Ishikawa (cell line): Measurements from ENCODE around the gene MMP2.

Source experiments
- CREB1 ChIP-seq: IDR thresholded peaks from 2 replicates; pipeline ENCODE4 v1.6.1; 2012; ENCODE audit warnings: low read depth
- EGR1 ChIP-seq: IDR thresholded peaks from 2 replicates; pipeline ENCODE4 v1.6.1; 2012
- TAF1 ChIP-seq: IDR thresholded peaks from 2 replicates; pipeline ENCODE4 v1.6.1; 2012; ENCODE audit warnings: low read depth, mild to moderate bottlenecking
- TEAD4 ChIP-seq: IDR thresholded peaks from 2 replicates; pipeline ENCODE4 v1.6.1; 2012
- YY1 ChIP-seq: IDR thresholded peaks from 2 replicates; pipeline ENCODE4 v1.6.1; 2012; ENCODE audit warnings: low read depth
- TF ChIP-seq, protein P1 (sequence below): IDR thresholded peaks from 2 replicates; pipeline ENCODE4 v1.6.1; 2012; ENCODE audit warnings: low read depth, mild to moderate bottlenecking
- TF ChIP-seq, protein P2 (sequence below): IDR thresholded peaks from 2 replicates; pipeline ENCODE4 v1.6.1; 2012

DNA sequence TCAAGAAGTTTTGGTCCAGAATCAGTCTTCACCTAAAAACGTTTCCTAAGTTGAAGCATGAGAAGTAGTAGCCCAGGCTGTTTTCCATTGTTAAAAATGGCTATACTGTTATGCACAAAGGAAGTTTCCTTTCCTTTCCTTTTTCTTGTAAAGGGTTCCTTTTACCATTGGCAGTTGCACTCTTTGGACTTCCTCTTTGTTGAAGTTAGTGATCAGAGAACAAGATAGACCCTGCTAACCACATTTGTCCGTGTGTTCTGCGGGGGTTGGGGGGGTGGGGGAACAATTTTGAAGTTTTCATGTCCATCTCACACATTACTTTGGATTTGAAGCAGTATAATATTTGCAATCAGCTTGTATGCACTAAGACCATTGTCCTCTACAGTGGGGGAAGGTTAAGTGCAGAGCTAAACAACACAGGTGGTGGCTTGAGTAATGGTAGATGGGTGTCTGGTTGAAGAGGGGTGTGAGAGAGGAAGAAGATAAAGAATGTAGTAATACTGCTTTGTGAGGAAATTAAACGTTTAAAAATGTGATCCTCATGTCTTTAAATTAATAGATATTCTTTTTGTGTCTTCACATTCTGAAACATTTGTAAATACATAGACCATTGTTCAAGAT, 31.3 kb downstream of the MMP2 start:
- no peak for TF ChIP-seq YY1
- TF ChIP-seq, protein P1, sequence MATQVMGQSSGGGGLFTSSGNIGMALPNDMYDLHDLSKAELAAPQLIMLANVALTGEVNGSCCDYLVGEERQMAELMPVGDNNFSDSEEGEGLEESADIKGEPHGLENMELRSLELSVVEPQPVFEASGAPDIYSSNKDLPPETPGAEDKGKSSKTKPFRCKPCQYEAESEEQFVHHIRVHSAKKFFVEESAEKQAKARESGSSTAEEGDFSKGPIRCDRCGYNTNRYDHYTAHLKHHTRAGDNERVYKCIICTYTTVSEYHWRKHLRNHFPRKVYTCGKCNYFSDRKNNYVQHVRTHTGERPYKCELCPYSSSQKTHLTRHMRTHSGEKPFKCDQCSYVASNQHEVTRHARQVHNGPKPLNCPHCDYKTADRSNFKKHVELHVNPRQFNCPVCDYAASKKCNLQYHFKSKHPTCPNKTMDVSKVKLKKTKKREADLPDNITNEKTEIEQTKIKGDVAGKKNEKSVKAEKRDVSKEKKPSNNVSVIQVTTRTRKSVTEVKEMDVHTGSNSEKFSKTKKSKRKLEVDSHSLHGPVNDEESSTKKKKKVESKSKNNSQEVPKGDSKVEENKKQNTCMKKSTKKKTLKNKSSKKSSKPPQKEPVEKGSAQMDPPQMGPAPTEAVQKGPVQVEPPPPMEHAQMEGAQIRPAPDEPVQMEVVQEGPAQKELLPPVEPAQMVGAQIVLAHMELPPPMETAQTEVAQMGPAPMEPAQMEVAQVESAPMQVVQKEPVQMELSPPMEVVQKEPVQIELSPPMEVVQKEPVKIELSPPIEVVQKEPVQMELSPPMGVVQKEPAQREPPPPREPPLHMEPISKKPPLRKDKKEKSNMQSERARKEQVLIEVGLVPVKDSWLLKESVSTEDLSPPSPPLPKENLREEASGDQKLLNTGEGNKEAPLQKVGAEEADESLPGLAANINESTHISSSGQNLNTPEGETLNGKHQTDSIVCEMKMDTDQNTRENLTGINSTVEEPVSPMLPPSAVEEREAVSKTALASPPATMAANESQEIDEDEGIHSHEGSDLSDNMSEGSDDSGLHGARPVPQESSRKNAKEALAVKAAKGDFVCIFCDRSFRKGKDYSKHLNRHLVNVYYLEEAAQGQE: no peak
- TF ChIP-seq, protein P2, sequence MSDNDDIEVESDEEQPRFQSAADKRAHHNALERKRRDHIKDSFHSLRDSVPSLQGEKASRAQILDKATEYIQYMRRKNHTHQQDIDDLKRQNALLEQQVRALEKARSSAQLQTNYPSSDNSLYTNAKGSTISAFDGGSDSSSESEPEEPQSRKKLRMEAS: no peak
- no peak for TF ChIP-seq CREB1
- no peak for TF ChIP-seq TAF1
- TF ChIP-seq EGR1: no peak
- no peak for TF ChIP-seq TEAD4
